DOHH2 (cell line): ENCODE results near the gene PCDH8.

Experiments used
- EZH2phosphoT487 ChIP-seq: fragments of 200-600 bp; sonication (generic); IDR thresholded peaks from 2 replicates; pipeline ENCODE4 v1.6.1; 2017; ENCODE audit warnings: borderline replicate concordance, mild to moderate bottlenecking, antibody characterized with exemption, low read length, moderate library complexity, mixed read lengths
- TF ChIP-seq, protein P1 (sequence below): fragments of 200-600 bp; sonication (generic); IDR thresholded peaks from one replicate; pipeline ENCODE4 v1.5.1; 2014; ENCODE audit warnings: antibody characterized with exemption, mild to moderate bottlenecking, low read depth, low read length; ENCODE audit not compliant: poor library complexity, severe bottlenecking

DNA sequence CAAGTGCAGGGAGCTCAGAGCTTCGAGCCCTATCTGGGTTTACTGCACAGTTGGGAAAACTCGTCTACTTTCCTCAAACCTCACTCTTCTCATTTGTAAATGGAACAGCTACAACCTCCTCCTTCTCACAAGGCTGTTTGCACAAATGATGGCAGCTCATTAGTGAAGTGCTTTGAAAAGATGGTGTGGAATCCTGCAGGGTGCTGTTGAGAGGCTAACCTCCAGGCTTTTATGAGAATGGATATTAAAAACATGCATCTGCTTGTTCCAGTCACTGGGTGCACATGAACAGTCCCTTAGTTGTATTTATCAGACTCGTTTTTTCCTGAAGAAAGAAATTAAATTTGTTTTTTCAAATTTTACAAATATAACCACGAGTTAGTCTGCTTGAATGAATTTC lies 36.6 kb downstream of the PCDH8 start:
- TF ChIP-seq, protein P1, sequence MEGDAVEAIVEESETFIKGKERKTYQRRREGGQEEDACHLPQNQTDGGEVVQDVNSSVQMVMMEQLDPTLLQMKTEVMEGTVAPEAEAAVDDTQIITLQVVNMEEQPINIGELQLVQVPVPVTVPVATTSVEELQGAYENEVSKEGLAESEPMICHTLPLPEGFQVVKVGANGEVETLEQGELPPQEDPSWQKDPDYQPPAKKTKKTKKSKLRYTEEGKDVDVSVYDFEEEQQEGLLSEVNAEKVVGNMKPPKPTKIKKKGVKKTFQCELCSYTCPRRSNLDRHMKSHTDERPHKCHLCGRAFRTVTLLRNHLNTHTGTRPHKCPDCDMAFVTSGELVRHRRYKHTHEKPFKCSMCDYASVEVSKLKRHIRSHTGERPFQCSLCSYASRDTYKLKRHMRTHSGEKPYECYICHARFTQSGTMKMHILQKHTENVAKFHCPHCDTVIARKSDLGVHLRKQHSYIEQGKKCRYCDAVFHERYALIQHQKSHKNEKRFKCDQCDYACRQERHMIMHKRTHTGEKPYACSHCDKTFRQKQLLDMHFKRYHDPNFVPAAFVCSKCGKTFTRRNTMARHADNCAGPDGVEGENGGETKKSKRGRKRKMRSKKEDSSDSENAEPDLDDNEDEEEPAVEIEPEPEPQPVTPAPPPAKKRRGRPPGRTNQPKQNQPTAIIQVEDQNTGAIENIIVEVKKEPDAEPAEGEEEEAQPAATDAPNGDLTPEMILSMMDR, result no peak
- TF ChIP-seq EZH2phosphoT487, result no peak
